HEK293 (cell line): Measurements from ENCODE around the gene MUCL3.

Experiments
- CTCF ChIP-seq: fragments of 450-650 bp; formaldehyde crosslinking; IDR thresholded peaks from 2 replicates; pipeline ENCODE4 v1.5.1; 2016; ENCODE audit warnings: missing biosample characterization, missing genetic modification characterization
- ZNF629 ChIP-seq: fragments of 450-650 bp; formaldehyde crosslinking; IDR thresholded peaks from 2 replicates; pipeline ENCODE4 v1.5.1; 2017; ENCODE audit warnings: missing biosample characterization, missing genetic modification characterization
- TF ChIP-seq, protein P1 (sequence below): fragments of 450-650 bp; formaldehyde crosslinking; IDR thresholded peaks from 2 replicates; pipeline ENCODE4 v1.5.1; 2016; ENCODE audit warnings: missing biosample characterization, missing genetic modification characterization

GRCh38 chr6:30964075-30964474 is 23.3 kb downstream of the MUCL3 start:
- no peak for TF ChIP-seq ZNF629
- TF ChIP-seq, protein P1, sequence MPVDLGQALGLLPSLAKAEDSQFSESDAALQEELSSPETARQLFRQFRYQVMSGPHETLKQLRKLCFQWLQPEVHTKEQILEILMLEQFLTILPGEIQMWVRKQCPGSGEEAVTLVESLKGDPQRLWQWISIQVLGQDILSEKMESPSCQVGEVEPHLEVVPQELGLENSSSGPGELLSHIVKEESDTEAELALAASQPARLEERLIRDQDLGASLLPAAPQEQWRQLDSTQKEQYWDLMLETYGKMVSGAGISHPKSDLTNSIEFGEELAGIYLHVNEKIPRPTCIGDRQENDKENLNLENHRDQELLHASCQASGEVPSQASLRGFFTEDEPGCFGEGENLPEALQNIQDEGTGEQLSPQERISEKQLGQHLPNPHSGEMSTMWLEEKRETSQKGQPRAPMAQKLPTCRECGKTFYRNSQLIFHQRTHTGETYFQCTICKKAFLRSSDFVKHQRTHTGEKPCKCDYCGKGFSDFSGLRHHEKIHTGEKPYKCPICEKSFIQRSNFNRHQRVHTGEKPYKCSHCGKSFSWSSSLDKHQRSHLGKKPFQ (tag by site-specific recombination): no peak
- no peak for TF ChIP-seq CTCF (tag by site-specific recombination)
